B cell (primary cell): ENCODE measurements around the gene TAF1B. TPM values are rescaled to one million over a fixed set of nuclear protein-coding genes. Genes with fewer than 3 reads are reported as not detected.

Experiments used
- ATAC-seq: fragments of 200-7000 bp; cut with Tn5 transposase; one replicate; pipeline ENCODE4 v1.10.0; 2021; ENCODE audit warnings: low read depth, mild to moderate bottlenecking, moderate number of reproducible peaks, moderate library complexity
- CTCF ChIA-PET: fragments of 350-600 bp; sonication (Branson Sonifier 250); formaldehyde crosslinking; loops from one replicate; lab custom pipeline; 2021; ENCODE audit warnings: antibody characterized with exemption, inconsistent platforms; lab: Charles Lee
- POLR2A ChIA-PET: fragments of 350-600 bp; sonication (Branson Sonifier 250); formaldehyde crosslinking; loops from one replicate; lab custom pipeline; 2021; ENCODE audit warnings: antibody characterized with exemption; lab: Charles Lee
- DNase-seq: peaks from one replicate; pipeline ENCODE4 v3.0.0; 2013
- H2AFZ ChIP-seq: 2 replicates; pipeline ENCODE4 v1.6.1; 2012; ENCODE audit warnings: mild to moderate bottlenecking, low read depth, low read length; ENCODE audit not compliant: insufficient read depth, poor library complexity, severe bottlenecking
- H3K27ac ChIP-seq, 2 donors: 1 replicate in 1 of 2; 2 replicates in 1 of 2; pipeline ENCODE4 v1.5.1; 2012 to 2013; ENCODE audit warnings: low read length in 2 of 2, mild to moderate bottlenecking in 2 of 2, moderate library complexity in 1 of 2
- H3K27me3 ChIP-seq, 4 experiments: fragments of 200-600 bp in 1 of 4; sonication (generic) in 1 of 4; replicated peaks in 1 of 4; 1 replicate in 2 of 4; 2 replicates in 2 of 4; pipeline versions ENCODE4 v1.6.1 to v1.7.0; 2013 to 2016; ENCODE audit warnings: low read length in 3 of 4, mild to moderate bottlenecking in 2 of 4, mixed read lengths in 1 of 4, moderate library complexity in 1 of 4; ENCODE audit not compliant: insufficient read depth in 4 of 4, control insufficient read depth in 3 of 4; ENCODE audit errors: control extremely low read depth in 1 of 4
- H3K36me3 ChIP-seq, 2 experiments: replicated peaks in 1 of 2; 1 replicate in 1 of 2; 2 replicates in 1 of 2; pipeline versions ENCODE4 v1.6.1 to v1.7.1; 2013; ENCODE audit warnings: low read length in 1 of 2; ENCODE audit not compliant: insufficient read depth in 2 of 2, control insufficient read depth in 1 of 2; ENCODE audit errors: control extremely low read depth in 1 of 2, extremely low read depth in 1 of 2
- H3K4me1 ChIP-seq, 2 donors: fragments of 200-600 bp in 1 of 2; sonication (generic) in 1 of 2; 1 replicate in 1 of 2; 2 replicates in 1 of 2; pipeline versions ENCODE4 v1.5.1 to v1.6.1; 2013 to 2017; ENCODE audit warnings: low read length in 2 of 2; ENCODE audit not compliant: control insufficient read depth in 2 of 2, insufficient read depth in 2 of 2
- H3K4me2 ChIP-seq: replicated peaks from 2 replicates; pipeline ENCODE3; 2012; ENCODE audit warnings: mild to moderate bottlenecking, low read depth, low read length; ENCODE audit not compliant: poor library complexity, severe bottlenecking
- H3K4me3 ChIP-seq, 5 experiments: fragments of 200-600 bp in 1 of 5; sonication (generic) in 1 of 5; 1 replicate in 3 of 5; 2 replicates in 2 of 5; pipeline versions ENCODE4 v1.5.1 to v1.7.0; 2011 to 2016; ENCODE audit warnings: low read length in 4 of 5, mild to moderate bottlenecking in 4 of 5, low read depth in 2 of 5, control low read depth in 1 of 5, moderate library complexity in 1 of 5; ENCODE audit not compliant: insufficient read depth in 1 of 5; ENCODE audit errors: control extremely low read depth in 1 of 5, extremely low read depth in 1 of 5
- H3K79me2 ChIP-seq: fragments of 200-600 bp; sonication (generic); one replicate; pipeline ENCODE4 v1.6.0; 2016; ENCODE audit warnings: low read length; ENCODE audit not compliant: control insufficient read depth, insufficient read depth
- H3K9ac ChIP-seq: fragments of 200-600 bp; sonication (generic); 2 replicates; pipeline ENCODE4 v1.6.1; 2017; ENCODE audit warnings: mild to moderate bottlenecking, low read length, moderate library complexity
- H3K9me3 ChIP-seq, 3 donors: one replicate each; pipeline versions ENCODE4 v1.6.1 to v1.7.1; 2013; ENCODE audit warnings: low read length in 2 of 3; ENCODE audit not compliant: control insufficient read depth in 2 of 3, insufficient read depth in 1 of 3; ENCODE audit errors: control extremely low read depth in 1 of 3
- H4K20me1 ChIP-seq: 2 replicates; pipeline ENCODE4 v1.6.0; 2012; ENCODE audit warnings: mild to moderate bottlenecking, low read length; ENCODE audit not compliant: insufficient read depth, control insufficient read depth, poor library complexity, severe bottlenecking
- H3K27ac Mint-ChIP-seq: one replicate; pipeline ENCODE4 v1.8.0; 2021; ENCODE audit warnings: mixed read lengths
- H3K27me3 Mint-ChIP-seq: one replicate; pipeline ENCODE4 v1.8.0; 2021; ENCODE audit warnings: mixed read lengths
- H3K4me1 Mint-ChIP-seq: one replicate; pipeline ENCODE4 v1.8.0; 2021; ENCODE audit warnings: mixed read lengths
- H3K4me3 Mint-ChIP-seq: one replicate; pipeline ENCODE4 v1.8.0; 2021; ENCODE audit warnings: mixed read lengths
- H3K9me3 Mint-ChIP-seq: one replicate; pipeline ENCODE4 v1.8.0; 2022; ENCODE audit warnings: mixed read lengths; ENCODE audit not compliant: insufficient read depth
- CTCF ChIP-seq: fragments of 200-600 bp; IDR thresholded peaks from one replicate; pipeline ENCODE4 v1.8.0; 2022; ENCODE audit warnings: antibody characterized with exemption, mild to moderate bottlenecking
- EZH2 ChIP-seq: IDR thresholded peaks from 2 replicates; pipeline ENCODE4 v1.6.1; 2012; ENCODE audit warnings: borderline replicate concordance, low read depth, mild to moderate bottlenecking, moderate library complexity, low read length; ENCODE audit not compliant: insufficient read depth, poor library complexity, severe bottlenecking
- WGBS: methylation state at CpG from one replicate; pipeline ENCODE4 v1.1.5; 2013; ENCODE audit warnings: missing lambda C conversion rate; ENCODE audit not compliant: insufficient coverage; 5-methylcytosine and 5-hydroxymethylcytosine counted together
- intact Hi-C: fragments of 100-400 bp; cut with micrococcal nuclease; formaldehyde crosslinking; loops from one replicate; pipeline ENCODE4 v1.10.0; 2022
- polyA plus RNA-seq: library from polyadenylated mRNA; depleted of rRNA; stranded (reverse); fragments of >200 nt; gene quantifications from 2 replicates; pipeline ENCODE4 v1.2.3, GENCODE V29; 2012
- total RNA-seq, 2 donors: library from RNA; stranded (reverse); fragments of 120-200 nt in 1 of 2; gene quantifications; 1 replicate in 1 of 2; 2 replicates in 1 of 2; pipeline versions ENCODE4 v1.2.3 to v1.2.4, GENCODE V29; 2013 to 2022

TAF1B gene
- total and polyA plus RNA-seq, 2 donors (not counting 1 experiment from before 2014, with no cell fraction given): 4.5 to 25.5 TPM

GRCh38 chr2:9824956-9825720, 18.1 kb upstream of the TAF1B start:
- POLR2A ChIA-PET: no interaction called here

More at GRCh38 chr2:9824956-9825720, 18.1 kb upstream of the TAF1B start:
- no peak overlapping the region for H3K4me3 Mint-ChIP-seq
- H3K27me3 Mint-ChIP-seq: peaks cover 20% of the 10 kb centered on the region
- no peaks in the 10 kb centered on the region for H3K4me1 Mint-ChIP-seq
- H2AFZ ChIP-seq: no peak overlapping the region
- TF ChIP-seq EZH2 (no peak), CTCF (no peak)
- H3K9ac ChIP-seq: no peak overlapping the region
- DNase-seq (no peak), ATAC-seq (no peak)
- H3K79me2 ChIP-seq: no peaks in the 10 kb centered on the region
- peaks cover 0 to 2% (median 0%) of the 10 kb centered on the region in 4 experiments for H3K27me3 ChIP-seq
- CTCF ChIA-PET: no interaction called here
- H3K9me3 Mint-ChIP-seq: no peaks in the 10 kb centered on the region
- no peak overlapping the region for H3K4me3 ChIP-seq
- H3K4me1 ChIP-seq: no peaks in the 10 kb centered on the region
- no peak overlapping the region for H3K27ac Mint-ChIP-seq
- H4K20me1 ChIP-seq: no peaks in the 10 kb centered on the region
- no peak overlapping the region for H3K4me2 ChIP-seq
- H3K27ac ChIP-seq: no peak overlapping the region
- 100% methylated on average over 2 of the region's 5 CpGs for WGBS
- intact Hi-C loops: no loop called here
- H3K9me3 ChIP-seq: no peaks in the 10 kb centered on the region
- H3K36me3 ChIP-seq: no peaks in the 10 kb centered on the region
